ENCODE measurements around the gene MUCL3. TPM values are rescaled to one million over a fixed set of nuclear protein-coding genes. Genes with fewer than 3 reads are reported as not detected.

The MUCL3 gene
- polyA plus RNA-seq, 1 of the 3 experiments (the other 2 are of a cell fraction): not detected

- H3K27ac ChIP-seq (ENCODE audit: low read depth in 2 of 2, low read length in 1 of 2): no peak overlapping the region
- H3K36me3 ChIP-seq (replicated peaks in 1 of 2; ENCODE audit: control insufficient read depth in 1 of 2, insufficient read depth in 2 of 2, low read length in 1 of 2): no peaks in the 10 kb centered on the region
- H4K20me1 ChIP-seq (ENCODE audit: insufficient read depth): no peaks in the 10 kb centered on the region
- H2AFZ ChIP-seq (ENCODE audit: low read depth): no peak overlapping the region
- H3K4me3 ChIP-seq (ENCODE audit: low read depth in 2 of 2, low read length in 1 of 2): no peak overlapping the region
- CTCF ChIA-PET: no interaction called here
- DNase-seq: no peak
- peaks cover 7% of the 10 kb centered on the region for H3F3A ChIP-seq (replicated peaks; ENCODE audit: insufficient read depth)
- H3K9me2 ChIP-seq: no peaks in the 10 kb centered on the region
- TF ChIP-seq EP300 (IDR thresholded peaks at IDR 0.05; ENCODE audit: borderline replicate concordance in 1 of 2, low read depth in 1 of 2, low read length in 1 of 2): no peak
- no peaks in the 10 kb centered on the region for H3K79me2 ChIP-seq (ENCODE audit: insufficient read depth)
- 64% methylated on average over 5 of the region's 5 CpGs for WGBS (ENCODE audit: low lambda C conversion rate)
- H3K9me3 ChIP-seq: no peaks in the 10 kb centered on the region
- H3K4me1 ChIP-seq (ENCODE audit: control insufficient read depth in 1 of 2, insufficient read depth in 2 of 2, low read depth in 1 of 2, low read length in 1 of 2): peaks cover 0 to 2% of the 10 kb centered on the region in 2 experiments; a peak in 1 of 4 replicates
- no peaks in the 10 kb centered on the region for H3K27me3 ChIP-seq (ENCODE audit: insufficient read depth)
- no peak overlapping the region for H3K9ac ChIP-seq
- H3K4me2 ChIP-seq: no peak overlapping the region
- POLR2A ChIA-PET: no interaction called here
Observed at GRCh38 chr6:30985490-30985889, 44.7 kb downstream of the MUCL3 start.

GRCh38 chr6:30987304-30987703 lies 46.5 kb downstream of the MUCL3 start:
- H3F3A ChIP-seq (replicated peaks; ENCODE audit: insufficient read depth): no peaks in the 10 kb centered on the region
- H3K9me3 ChIP-seq: no peaks in the 10 kb centered on the region
- 49% methylated on average over 5 of the region's 6 CpGs for WGBS (ENCODE audit: low lambda C conversion rate)
- no peaks in the 10 kb centered on the region for H3K27me3 ChIP-seq (ENCODE audit: insufficient read depth)
- no peak overlapping the region for H3K9ac ChIP-seq
- TF ChIP-seq YY1 (IDR thresholded peaks at IDR 0.05; ENCODE audit: low read depth): no peak
- TF ChIP-seq IRF3 (IDR thresholded peaks at IDR 0.05; ENCODE audit: low read depth, low read length): no peak
- TF ChIP-seq ZBTB33 (IDR thresholded peaks at IDR 0.05; ENCODE audit: borderline replicate concordance, low read depth): no peak
- TF ChIP-seq REST (IDR thresholded peaks at IDR 0.05; ENCODE audit: low read depth, low read length): no peak
- TF ChIP-seq FOSL2 (IDR thresholded peaks at IDR 0.05; ENCODE audit: borderline replicate concordance, low read depth): no peak
- CTCF ChIA-PET: no interaction called here
- DNase-seq: no peak
- no peaks in the 10 kb centered on the region for H3K79me2 ChIP-seq (ENCODE audit: insufficient read depth)
- H3K4me3 ChIP-seq (ENCODE audit: low read depth in 2 of 2, low read length in 1 of 2): no peak overlapping the region
- no peaks in the 10 kb centered on the region for H3K9me2 ChIP-seq
- H2AFZ ChIP-seq (ENCODE audit: low read depth): no peak overlapping the region
- H3K4me2 ChIP-seq: no peak overlapping the region
- no peaks in the 10 kb centered on the region for H4K20me1 ChIP-seq (ENCODE audit: insufficient read depth)
- no peaks in the 10 kb centered on the region for H3K36me3 ChIP-seq (replicated peaks in 1 of 2; ENCODE audit: control insufficient read depth in 1 of 2, insufficient read depth in 2 of 2, low read length in 1 of 2)
- H3K4me1 ChIP-seq (ENCODE audit: control insufficient read depth in 1 of 2, insufficient read depth in 2 of 2, low read depth in 1 of 2, low read length in 1 of 2): peaks cover 0 to 2% of the 10 kb centered on the region in 2 experiments; a peak in 1 of 4 replicates
- POLR2A ChIA-PET: no interaction called here
- H3K27ac ChIP-seq (ENCODE audit: low read depth in 2 of 2, low read length in 1 of 2): no peak overlapping the region
